ENCODE results near the gene RHCE.

GRCh38 chr1:25458541-25459298, 38.1 kb upstream of the RHCE start:
- TF ChIP-seq CTCF (IDR thresholded peaks at IDR 0.05) (no peak), POLR2A (IDR thresholded peaks at IDR 0.05) (no peak)

All from adrenal gland (tissue), 5 donors.